HepG2 (cell line): ENCODE results near the gene MYH10. TPM values are rescaled to one million over a fixed set of nuclear protein-coding genes. Genes with fewer than 3 reads are reported as not detected.

Source experiments
- FOSL1 ChIP-seq: sonication (generic); formaldehyde crosslinking; IDR thresholded peaks from 2 replicates; pipeline ENCODE4 v1.9.0; 2021; ENCODE audit warnings: missing genetic modification reagents, borderline replicate concordance
- HMG20A ChIP-seq: IDR thresholded peaks from 2 replicates; pipeline ENCODE4 v1.6.1; 2016; ENCODE audit warnings: borderline replicate concordance
- HMG20B ChIP-seq: conservative IDR thresholded peaks from 2 replicates; pipeline ENCODE4 v1.6.1; 2016; ENCODE audit warnings: missing genetic modification reagents, missing compliant biosample characterization
- HNF1A ChIP-seq, 2 experiments: sonication (generic) in 1 of 2; formaldehyde crosslinking in 1 of 2; IDR thresholded peaks; 2 replicates each; pipeline versions ENCODE4 v1.4.0 to v1.6.1; 2016 to 2020; ENCODE audit warnings: borderline replicate concordance in 1 of 2, low read depth in 1 of 2, mild to moderate bottlenecking in 1 of 2, missing genetic modification reagents in 1 of 2
- KDM6A ChIP-seq: IDR thresholded peaks from 2 replicates; pipeline ENCODE4 v1.6.1; 2016; ENCODE audit warnings: low read depth
- LBX2 ChIP-seq: sonication (generic); formaldehyde crosslinking; IDR thresholded peaks from 2 replicates; pipeline ENCODE4 v1.5.0; 2020; ENCODE audit warnings: missing genetic modification reagents, mild to moderate bottlenecking, borderline replicate concordance
- LCORL ChIP-seq, 2 experiments: fragments of 450-650 bp in 1 of 2; sonication (generic) in 1 of 2; formaldehyde crosslinking in 1 of 2; IDR thresholded peaks; 2 replicates each; pipeline versions ENCODE4 v1.5.0 to v1.6.1; 2017 to 2020; ENCODE audit warnings: antibody characterized with exemption in 1 of 2, missing genetic modification reagents in 1 of 2
- NFIC ChIP-seq: IDR thresholded peaks from 2 replicates; pipeline ENCODE4 v1.6.1; 2012; ENCODE audit warnings: mild to moderate bottlenecking, low read length, inconsistent platforms
- PAXIP1 ChIP-seq: sonication (generic); formaldehyde crosslinking; conservative IDR thresholded peaks from 2 replicates; pipeline ENCODE4 v1.4.0; 2020; ENCODE audit warnings: mild to moderate bottlenecking, missing genetic modification reagents, moderate library complexity
- SMYD3 ChIP-seq: sonication (generic); formaldehyde crosslinking; IDR thresholded peaks from 2 replicates; pipeline ENCODE4 v1.8.1; 2023; ENCODE audit warnings: mild to moderate bottlenecking, missing genetic modification reagents
- TFDP2 ChIP-seq: sonication (generic); formaldehyde crosslinking; IDR thresholded peaks from 2 replicates; pipeline ENCODE4 v1.4.0; 2020; ENCODE audit warnings: missing genetic modification reagents
- ZNF609 ChIP-seq: sonication (generic); formaldehyde crosslinking; IDR thresholded peaks from 2 replicates; pipeline ENCODE4 v1.4.0; 2020; ENCODE audit warnings: mild to moderate bottlenecking, missing genetic modification reagents, borderline replicate concordance
- ZNF780A ChIP-seq: sonication (generic); formaldehyde crosslinking; IDR thresholded peaks from 2 replicates; pipeline ENCODE4 v1.8.0; 2022; ENCODE audit warnings: mild to moderate bottlenecking, missing genetic modification reagents, moderate library complexity
- ZSCAN9 ChIP-seq: IDR thresholded peaks from 2 replicates; pipeline ENCODE4 v1.6.1; 2016; ENCODE audit warnings: borderline replicate concordance
- polyA plus RNA-seq, 8 experiments: library from polyadenylated mRNA; depleted of rRNA in 3 of 8; stranded (reverse) in 7 of 8; unstranded in 1 of 8; fragments of >200 nt; fragmentation: Illumina TruSeq in 4 of 8; extraction: Trizol in 4 of 8; gene quantifications; 2 replicates each; pipeline versions ENCODE4 v1.2.1 to v1.2.3, GENCODE V29; 2011 to 2016; ENCODE audit warnings: low read depth in 4 of 8, missing spikeins in 1 of 8, mixed read lengths in 1 of 8; ENCODE audit not compliant: insufficient read depth in 1 of 8
- total RNA-seq, 5 experiments: library from RNA; depleted of rRNA; stranded (reverse); fragments of >200 nt; fragmentation: Illumina TruSeq; extraction: Trizol; gene quantifications; 2 replicates each; pipeline ENCODE4 v1.2.3, GENCODE V29; 2016; ENCODE audit warnings: low read depth in 1 of 5

MYH10 gene
- total and polyA plus RNA-seq, 2 of the 13 experiments (the other 11 are each of a cell fraction or from before 2014, with no cell fraction given): 43.4 to 68.6 TPM

- no peak for TF ChIP-seq LBX2 (CRISPR knock-in tag)
- no peak for TF ChIP-seq LCORL (IDR thresholded peaks at IDR 0.05)
- TF ChIP-seq LCORL (CRISPR knock-in tag; IDR thresholded peaks at IDR 0.05): 0 out of 2 replicates have a peak, but pooled peaks have one; percentile 18
- no peak for TF ChIP-seq HNF1A (IDR thresholded peaks at IDR 0.05; ENCODE audit: low read depth)
- 0 out of 2 replicates have a peak, but pooled peaks have one; percentile 27 for TF ChIP-seq HNF1A (CRISPR knock-in tag; IDR thresholded peaks at IDR 0.05; ENCODE audit: borderline replicate concordance)
- TF ChIP-seq SMYD3 (CRISPR knock-in tag): no peak
- TF ChIP-seq HMG20A (CRISPR knock-in tag): 0 out of 2 replicates have a peak, but pooled peaks have one; percentile 29
- peak; percentile 86 for TF ChIP-seq FOSL1
- TF ChIP-seq ZNF780A (CRISPR knock-in tag): no peak
- 0 out of 2 replicates have a peak, but pooled peaks have one; percentile 8 for TF ChIP-seq KDM6A
- TF ChIP-seq NFIC: peak; percentile 59; the same call in 1 of the 2 replicates
- peak; percentile 63; the same call in 1 of the 2 replicates for TF ChIP-seq ZNF609 (CRISPR knock-in tag)
- 0 out of 2 replicates have a peak, but pooled peaks have one; percentile 33 for TF ChIP-seq HMG20B (CRISPR knock-in tag)
- TF ChIP-seq TFDP2 (CRISPR knock-in tag): no peak
- peak; percentile 43; the same call in 1 of the 2 replicates for TF ChIP-seq PAXIP1 (CRISPR knock-in tag)
- peak; percentile 74; the same call in 1 of the 2 replicates for TF ChIP-seq ZSCAN9 (CRISPR knock-in tag)
Measured at GRCh38 chr17:8532021-8532420, 98.5 kb downstream of the MYH10 start (continued).
